CD14-positive monocyte (primary cell): ENCODE results near the gene METTL4. TPM values are rescaled to one million over a fixed set of nuclear protein-coding genes. Genes with fewer than 3 reads are reported as not detected.

Experiments used
- DNase-seq, 3 donors: peaks; one replicate each; pipeline ENCODE4 v3.0.0-alpha.2; 2011 to 2022
- H2AFZ ChIP-seq: 2 replicates; pipeline ENCODE4 v1.6.0; 2012; ENCODE audit warnings: mild to moderate bottlenecking, low read depth, low read length, inconsistent platforms; ENCODE audit not compliant: insufficient read depth, poor library complexity, severe bottlenecking
- H3K27ac ChIP-seq, 2 donors: 1 replicate in 1 of 2; 2 replicates in 1 of 2; pipeline ENCODE4 v1.5.1; 2012 to 2013; ENCODE audit warnings: low read length in 2 of 2, control low read depth in 1 of 2, inconsistent platforms in 1 of 2, low read depth in 1 of 2, mild to moderate bottlenecking in 1 of 2
- H3K27me3 ChIP-seq, 2 donors: one replicate each; pipeline versions ENCODE4 v1.6.0 to v1.6.1; 2011 to 2013; ENCODE audit warnings: low read length in 2 of 2; ENCODE audit not compliant: control insufficient read depth in 2 of 2, insufficient read depth in 2 of 2
- H3K36me3 ChIP-seq, 2 donors: replicated peaks in 1 of 2; 1 replicate in 1 of 2; 2 replicates in 1 of 2; pipeline versions ENCODE4 v1.5.1 to v1.6.1; 2012 to 2013; ENCODE audit warnings: low read length in 2 of 2, control low read depth in 1 of 2, inconsistent platforms in 1 of 2, mild to moderate bottlenecking in 1 of 2; ENCODE audit not compliant: insufficient read depth in 2 of 2, control insufficient read depth in 1 of 2
- H3K4me1 ChIP-seq, 2 donors: 1 replicate in 1 of 2; 2 replicates in 1 of 2; pipeline versions ENCODE4 v1.5.1 to v1.6.1; 2012 to 2013; ENCODE audit warnings: low read length in 2 of 2, control low read depth in 1 of 2, inconsistent platforms in 1 of 2, mild to moderate bottlenecking in 1 of 2, moderate library complexity in 1 of 2; ENCODE audit not compliant: insufficient read depth in 2 of 2, control insufficient read depth in 1 of 2
- H3K4me2 ChIP-seq: replicated peaks from 2 replicates; pipeline ENCODE3; 2012; ENCODE audit warnings: low read length, moderate library complexity, mild to moderate bottlenecking; ENCODE audit not compliant: poor library complexity, severe bottlenecking; ENCODE audit errors: extremely low read depth
- H3K4me3 ChIP-seq, 3 experiments: fragments of 200-600 bp in 1 of 3; sonication (generic) in 1 of 3; replicated peaks in 1 of 3; 1 replicate in 2 of 3; 2 replicates in 1 of 3; pipeline ENCODE4 v1.5.1; 2011 to 2013; ENCODE audit warnings: low read length in 3 of 3, mild to moderate bottlenecking in 3 of 3, control low read depth in 2 of 3, low read depth in 2 of 3, inconsistent platforms in 1 of 3, moderate library complexity in 1 of 3
- H3K79me2 ChIP-seq: 2 replicates; pipeline ENCODE4 v1.6.0; 2012; ENCODE audit warnings: mild to moderate bottlenecking, control low read depth, inconsistent platforms, low read length, moderate library complexity; ENCODE audit not compliant: insufficient read depth
- H3K9ac ChIP-seq: 2 replicates; pipeline ENCODE4 v1.6.0; 2017; ENCODE audit warnings: low read length, mild to moderate bottlenecking; ENCODE audit not compliant: insufficient read depth, poor library complexity, severe bottlenecking
- H3K9me3 ChIP-seq, 2 donors: replicated peaks in 1 of 2; 1 replicate in 1 of 2; 2 replicates in 1 of 2; pipeline versions ENCODE4 v1.5.1 to v1.6.1; 2012 to 2013; ENCODE audit warnings: low read length in 2 of 2, control low read depth in 1 of 2; ENCODE audit not compliant: control insufficient read depth in 1 of 2, insufficient read depth in 1 of 2
- H4K20me1 ChIP-seq: 2 replicates; pipeline ENCODE4 v1.6.0; 2012; ENCODE audit warnings: mild to moderate bottlenecking, low read length, control low read depth, moderate library complexity; ENCODE audit not compliant: insufficient read depth
- H3K27ac Mint-ChIP-seq, 7 donors: one replicate each; pipeline ENCODE4 v1.8.0; 2020; ENCODE audit warnings: mild to moderate bottlenecking in 7 of 7, mixed read lengths in 7 of 7, moderate library complexity in 6 of 7, inconsistent platforms in 2 of 7
- H3K27me3 Mint-ChIP-seq, 3 donors: one replicate each; pipeline ENCODE4 v1.8.0; 2021 to 2022; ENCODE audit warnings: low read depth in 3 of 3, mild to moderate bottlenecking in 3 of 3, mixed read lengths in 3 of 3, moderate library complexity in 3 of 3, inconsistent platforms in 1 of 3
- H3K36me3 Mint-ChIP-seq, 2 donors: one replicate each; pipeline ENCODE4 v1.8.0; 2020; ENCODE audit warnings: mixed read lengths in 2 of 2, inconsistent platforms in 1 of 2, mild to moderate bottlenecking in 1 of 2
- H3K4me1 Mint-ChIP-seq: one replicate; pipeline ENCODE4 v1.8.0; 2020; ENCODE audit warnings: mild to moderate bottlenecking, mixed read lengths
- H3K4me3 Mint-ChIP-seq, 2 donors: one replicate each; pipeline ENCODE4 v1.8.0; 2020; ENCODE audit warnings: mild to moderate bottlenecking in 2 of 2, mixed read lengths in 2 of 2, moderate library complexity in 1 of 2
- H3K9me3 Mint-ChIP-seq, 7 donors: one replicate each; pipeline ENCODE4 v1.8.0; 2020 to 2022; ENCODE audit warnings: mixed read lengths in 7 of 7, mild to moderate bottlenecking in 6 of 7, moderate library complexity in 6 of 7, inconsistent platforms in 2 of 7
- CTCF ChIP-seq: fragments of 200-600 bp; IDR thresholded peaks from one replicate; pipeline ENCODE4 v1.8.0; 2022; ENCODE audit warnings: antibody characterized with exemption, mild to moderate bottlenecking
- WGBS: methylation state at CpG from one replicate; pipeline ENCODE4 v1.1.5; 2013; ENCODE audit warnings: missing lambda C conversion rate; ENCODE audit not compliant: insufficient coverage; 5-methylcytosine and 5-hydroxymethylcytosine counted together
- intact Hi-C, 2 donors: fragments of 100-400 bp; cut with micrococcal nuclease; formaldehyde crosslinking; loops; one replicate each; pipeline versions ENCODE4 v1.15.0 to v1.15.1; 2023
- polyA plus RNA-seq, 3 donors: library from polyadenylated mRNA; depleted of rRNA in 1 of 3; unstranded in 2 of 3; stranded (reverse) in 1 of 3; fragments of 300-500 nt in 2 of 3; fragments of >200 nt in 1 of 3; fragmentation: Illumina TruSeq in 2 of 3; gene quantifications; 1 replicate in 2 of 3; 2 replicates in 1 of 3; pipeline ENCODE4 v1.2.3, GENCODE V29; 2012 to 2021

METTL4 gene
- polyA plus RNA-seq, 3 donors, result 3.0 to 4.1 (median 3.3) TPM

- peaks cover 0 to 3% (median 2%) of the 10 kb centered on the region in 3 donors for H3K27me3 Mint-ChIP-seq
- DNase-seq, result peak; percentile 47 to 91 (median 66)
- peaks cover 0 to 5% (median 2%) of the 10 kb centered on the region in 7 donors for H3K9me3 Mint-ChIP-seq
- peaks cover 18% of the 10 kb centered on the region for H3K4me1 Mint-ChIP-seq
- Histone ChIP-seq H3K27me3 (no peaks in the 10 kb centered on the region), H3K9ac (no peak overlapping the region), H3K4me1 (peaks cover 8% of the 10 kb centered on the region in 2 donors), H3K79me2 (no peaks in the 10 kb centered on the region), H4K20me1 (no peaks in the 10 kb centered on the region), H3K36me3 (no peaks in the 10 kb centered on the region), H3K27ac (peak overlapping the region in 1 of 2 donors; percentile 27), H3K4me3 (no peak overlapping the region), H3K4me2 (no peak overlapping the region), H2AFZ (peak overlapping the region; percentile 17), H3K9me3 (no peaks in the 10 kb centered on the region)
- no peak overlapping the region for H3K4me3 Mint-ChIP-seq
- peak overlapping the region in 5 of 7 donors; percentile 34 to 89 (median 81) for H3K27ac Mint-ChIP-seq
- TF ChIP-seq CTCF, result no peak
- WGBS, result no CpG with 5 or more reads among the region's 5 CpGs
- H3K36me3 Mint-ChIP-seq, result no peaks in the 10 kb centered on the region
- intact Hi-C loops, result no loop called here
These were observed 55.2 kb downstream of the METTL4 start for GRCh38 chr18:2515908-2516625.

- no peak for TF ChIP-seq CTCF
- Mint-ChIP-seq H3K9me3 (peaks cover 0 to 4% (median 2%) of the 10 kb centered on the region in 7 donors), H3K27ac (no peak overlapping the region), H3K27me3 (peaks cover 0 to 5% (median 2%) of the 10 kb centered on the region in 3 donors), H3K36me3 (no peaks in the 10 kb centered on the region), H3K4me3 (no peak overlapping the region), H3K4me1 (peaks cover 18% of the 10 kb centered on the region)
- intact Hi-C loops, result no loop called here
- Histone ChIP-seq H3K79me2 (no peaks in the 10 kb centered on the region), H3K9ac (no peak overlapping the region), H3K4me3 (no peak overlapping the region), H4K20me1 (no peaks in the 10 kb centered on the region), H3K9me3 (no peaks in the 10 kb centered on the region), H3K27ac (no peak overlapping the region), H3K4me1 (peaks cover 8% of the 10 kb centered on the region in 2 donors), H3K4me2 (no peak overlapping the region), H3K36me3 (no peaks in the 10 kb centered on the region), H3K27me3 (no peaks in the 10 kb centered on the region), H2AFZ (no peak overlapping the region)
- DNase-seq, result peak in 1 of 3 donors; percentile 29
- WGBS, result 73% methylated on average over 1 of the region's 1 CpG
These were observed 56.0 kb downstream of the METTL4 start for GRCh38 chr18:2515171-2515787.
